A172 (cell line): ENCODE data around the gene AVPR2. TPM values are rescaled to one million over a fixed set of nuclear protein-coding genes. Genes with fewer than 3 reads are reported as not detected.

Experiments used
- DNase-seq: peaks from one replicate; pipeline ENCODE4 v3.0.0-alpha.2; 2015; ENCODE audit warnings: low spot score
- total RNA-seq: library from RNA; depleted of rRNA; stranded (reverse); fragments of >200 nt; shearing (Covaris generic); gene quantifications from 2 replicates; pipeline ENCODE4 v1.2.3, GENCODE V29; 2014

AVPR2 gene
- total RNA-seq, 1 experiment from 2014 or later = 2.0 TPM

GRCh38 chrX:153885968-153886903 lies 18.2 kb upstream of the AVPR2 start, which contains the start of gene L1CAM:
Gene L1CAM (minus strand): TSS chrX:153886173. CDS start chrX:153875836, 10,337 bp downstream.
- no peak for DNase-seq

- peak; percentile 70 for DNase-seq
Observed at GRCh38 chrX:153886915-153887314, 17.6 kb upstream of the AVPR2 start.

GRCh38 chrX:153887385-153887784 lies 17.1 kb upstream of the AVPR2 start:
- no peak for DNase-seq

- DNase-seq = no peak
Observed at GRCh38 chrX:153888344-153888743, 16.1 kb upstream of the AVPR2 start.

GRCh38 chrX:153889123-153889522 lies 15.3 kb upstream of the AVPR2 start:
- no peak for DNase-seq

GRCh38 chrX:153897899-153898298 lies 6.6 kb upstream of the AVPR2 start:
- DNase-seq = no peak

GRCh38 chrX:153900831-153901752 lies 3.4 kb upstream of the AVPR2 start:
- DNase-seq = peak; percentile 94

GRCh38 chrX:153901753-153902140 lies 2.7 kb upstream of the AVPR2 start:
- peak; percentile 37 for DNase-seq

- peak; percentile 79 for DNase-seq
Observed at GRCh38 chrX:153902385-153902784, 2.1 kb upstream of the AVPR2 start.

- no peak for DNase-seq
Observed at GRCh38 chrX:153903238-153903980, 1.1 kb upstream of the AVPR2 start.

GRCh38 chrX:153905481-153906095 lies 1.1 kb downstream of the AVPR2 start:
- no peak for DNase-seq

GRCh38 chrX:153906126-153906917 lies 1.8 kb downstream of the AVPR2 start:
- no peak for DNase-seq

GRCh38 chrX:153907456-153907855 lies 3.0 kb downstream of the AVPR2 start:
- DNase-seq = no peak

- no peak for DNase-seq
Observed at GRCh38 chrX:153908219-153908860, 3.9 kb downstream of the AVPR2 start.

GRCh38 chrX:153909024-153909979 lies 4.8 kb downstream of the AVPR2 start:
- peak; percentile 61 for DNase-seq

- no peak for DNase-seq
Observed at GRCh38 chrX:153909980-153910360, 5.5 kb downstream of the AVPR2 start.

- DNase-seq = no peak
Observed at GRCh38 chrX:153910446-153910845, 6.0 kb downstream of the AVPR2 start.

- no peak for DNase-seq
Observed at GRCh38 chrX:153911798-153912197, 7.3 kb downstream of the AVPR2 start.

GRCh38 chrX:153913211-153913610 lies 8.7 kb downstream of the AVPR2 start:
- no peak for DNase-seq
